Aorta (tissue), 5 donors: ENCODE results near the gene AKNA. TPM values are rescaled to one million over a fixed set of nuclear protein-coding genes. Genes with fewer than 3 reads are reported as not detected.

ENCODE experiments used
- ATAC-seq: fragments of 200-7000 bp; cut with Tn5 transposase; one replicate; pipeline ENCODE4 v1.9.1; 2022; ENCODE audit warnings: moderate library complexity; ENCODE audit not compliant: low FRiP score
- DNase-seq, 2 donors: peaks; one replicate each; pipeline ENCODE4 v3.0.0-alpha.2; 2020
- H3K27ac ChIP-seq, 2 donors: one replicate each; pipeline ENCODE4 v1.5.1; 2013; ENCODE audit warnings: low read length in 2 of 2, mild to moderate bottlenecking in 2 of 2, moderate library complexity in 2 of 2, control low read depth in 1 of 2, inconsistent platforms in 1 of 2, low read depth in 1 of 2
- H3K27me3 ChIP-seq, 2 donors: one replicate each; pipeline ENCODE4 v1.6.1; 2013; ENCODE audit warnings: control low read depth in 1 of 2, low read length in 1 of 2, mild to moderate bottlenecking in 1 of 2, moderate library complexity in 1 of 2; ENCODE audit not compliant: insufficient read depth in 2 of 2, control insufficient read depth in 1 of 2
- H3K36me3 ChIP-seq, 2 donors: one replicate each; pipeline ENCODE4 v1.6.1; 2013; ENCODE audit warnings: control low read depth in 1 of 2, low read length in 1 of 2, mild to moderate bottlenecking in 1 of 2; ENCODE audit not compliant: insufficient read depth in 2 of 2, control insufficient read depth in 1 of 2
- H3K4me1 ChIP-seq, 2 donors: one replicate each; pipeline ENCODE4 v1.6.1; 2013; ENCODE audit warnings: low read length in 2 of 2, control low read depth in 1 of 2, mild to moderate bottlenecking in 1 of 2, moderate library complexity in 1 of 2; ENCODE audit not compliant: insufficient read depth in 2 of 2, control insufficient read depth in 1 of 2
- H3K4me3 ChIP-seq, 2 donors: one replicate each; pipeline ENCODE4 v1.5.1; 2013; ENCODE audit warnings: low read length in 2 of 2, control low read depth in 1 of 2, mild to moderate bottlenecking in 1 of 2
- H3K9me3 ChIP-seq: one replicate; pipeline ENCODE4 v1.6.1; 2013; ENCODE audit warnings: mild to moderate bottlenecking, low read length; ENCODE audit not compliant: control insufficient read depth
- WGBS, 2 donors: extraction: QIAGEN DNeasy Blood & Tissue Kit; methylation state at CpG; one replicate each; pipeline ENCODE4 v1.1.7; 2013; 5-methylcytosine and 5-hydroxymethylcytosine counted together
- intact Hi-C, 2 donors: fragments of 100-400 bp; cut with DNase I; formaldehyde crosslinking; loops; one replicate each; pipeline versions ENCODE4 v1.14.2 to v1.15.0; 2022
- polyA plus RNA-seq, 2 donors: library from polyadenylated mRNA; stranded (reverse); fragments of 200-250 nt; gene quantifications; one replicate each; pipeline ENCODE4 v1.2.3, GENCODE V29; 2013
- total RNA-seq, 2 donors: library from RNA; stranded (reverse); fragmentation: NEBNext Ultra II Directional; extraction: Animal tissue kit (Norgen Biotek cat#: 25700); gene quantifications; one replicate each; pipeline ENCODE4 v1.2.1, GENCODE V29; 2021
- donor health status: healthy with polysubstance abuse.
- donor health status: Bipolar disorder and iron deficiency.
- donor health status: DM: no; HTN: no; CAD: no.
- donor health status: DM: no; HTN: no; CAD: no.
- donor health status: DM: yes; HTN: yes; CAD: no.

The AKNA gene
- total and polyA plus RNA-seq, 4 donors: 11.9 to 56.0 (median 32.0) TPM

- no peak for DNase-seq
- intact Hi-C loops: no loop called here
- no peaks in the 10 kb centered on the region for H3K27me3 ChIP-seq
- H3K9me3 ChIP-seq: no peaks in the 10 kb centered on the region
- H3K4me3 ChIP-seq: no peak overlapping the region
- no peaks in the 10 kb centered on the region for H3K36me3 ChIP-seq
- no peak for ATAC-seq
- no peak overlapping the region for H3K27ac ChIP-seq
- WGBS, 2 donors: 93% methylated on average over 8 of the region's 8 CpGs
- H3K4me1 ChIP-seq: no peaks in the 10 kb centered on the region
Observed at GRCh38 chr9:114410910-114411309, 23.1 kb upstream of the AKNA start.

GRCh38 chr9:114409842-114410241 lies 22.1 kb upstream of the AKNA start:
- Histone ChIP-seq H3K9me3 (no peaks in the 10 kb centered on the region), H3K27ac (no peak overlapping the region), H3K4me3 (no peak overlapping the region), H3K27me3 (no peaks in the 10 kb centered on the region), H3K36me3 (no peaks in the 10 kb centered on the region), H3K4me1 (no peaks in the 10 kb centered on the region)
- intact Hi-C loops: loop anchor here (5.0 to 10.0 kb wide), 2 partner anchors 175 to 607 kb away; partner anchors contain the start of gene ATP6V1G1 (in 1 of the 2)
- DNase-seq (no peak), ATAC-seq (no peak)
- WGBS, 2 donors: 68 to 74% methylated on average over 5 of the region's 5 CpGs

- no peak overlapping the region for H3K27ac ChIP-seq
- no peak for ATAC-seq
Observed at GRCh38 chr9:114409103-114409780, 21.5 kb upstream of the AKNA start.

GRCh38 chr9:114408645-114409044 lies 20.9 kb upstream of the AKNA start:
- no peak overlapping the region for H3K27ac ChIP-seq
- H3K27me3 ChIP-seq: no peaks in the 10 kb centered on the region
- H3K36me3 ChIP-seq: no peaks in the 10 kb centered on the region
- no peak for DNase-seq
- ATAC-seq: no peak
- H3K4me1 ChIP-seq: no peaks in the 10 kb centered on the region
- intact Hi-C loops: loop anchor here (5.0 to 10.0 kb wide), 2 partner anchors 176 to 609 kb away; partner anchors contain the start of gene ATP6V1G1 (in 1 of the 2)
- H3K4me3 ChIP-seq: no peak overlapping the region
- WGBS, 2 donors: 86 to 89% methylated on average over 7 of the region's 7 CpGs
- no peaks in the 10 kb centered on the region for H3K9me3 ChIP-seq

More at GRCh38 chr9:114409103-114409780, 21.5 kb upstream of the AKNA start:
- intact Hi-C loops: loop anchor here (5.0 to 10.0 kb wide), 2 partner anchors 176 to 608 kb away; partner anchors contain the start of gene ATP6V1G1 (in 1 of the 2)
- Histone ChIP-seq H3K9me3 (no peaks in the 10 kb centered on the region), H3K4me3 (no peak overlapping the region), H3K4me1 (no peaks in the 10 kb centered on the region), H3K36me3 (no peaks in the 10 kb centered on the region), H3K27me3 (no peaks in the 10 kb centered on the region)
- no peak for DNase-seq
- 79 to 80% methylated on average over 11 of the region's 11 CpGs for WGBS, 2 donors

GRCh38 chr9:114407889-114408288 lies 20.1 kb upstream of the AKNA start:
- no peaks in the 10 kb centered on the region for H3K36me3 ChIP-seq
- no peaks in the 10 kb centered on the region for H3K9me3 ChIP-seq
- H3K27me3 ChIP-seq: no peaks in the 10 kb centered on the region
- no peak overlapping the region for H3K4me3 ChIP-seq
- DNase-seq (no peak), ATAC-seq (no peak)
- intact Hi-C loops: loop anchor here (2.0 to 10.0 kb wide), 3 partner anchors 177 to 609 kb away; partner anchors contain the start of gene ATP6V1G1 (in 1 of the 2)
- 85 to 90% methylated on average over 5 of the region's 5 CpGs for whole genome bisulfite sequencing, 2 donors
- H3K4me1 ChIP-seq: no peaks in the 10 kb centered on the region
- H3K27ac ChIP-seq: no peak overlapping the region

GRCh38 chr9:114406441-114406840 lies 18.7 kb upstream of the AKNA start:
- intact Hi-C loops: loop anchor here (2.0 to 10.0 kb wide), 3 partner anchors 178 to 611 kb away; partner anchors contain the start of gene ATP6V1G1 (in 1 of the 2)
- H3K27me3 ChIP-seq: no peaks in the 10 kb centered on the region
- no peak overlapping the region for H3K4me3 ChIP-seq
- H3K27ac ChIP-seq: no peak overlapping the region
- no peak for DNase-seq
- no peaks in the 10 kb centered on the region for H3K4me1 ChIP-seq
- 94% methylated on average over 13 of the region's 13 CpGs for WGBS, 2 donors
- ATAC-seq: no peak
- H3K36me3 ChIP-seq: no peaks in the 10 kb centered on the region
- H3K9me3 ChIP-seq: no peaks in the 10 kb centered on the region

GRCh38 chr9:114405294-114406034 lies 17.7 kb upstream of the AKNA start:
- intact Hi-C loops: loop anchor here (1.0 to 10.0 kb wide), 4 partner anchors 179 to 612 kb away; partner anchors contain the start of gene ATP6V1G1 (in 1 of the 2)
- no peaks in the 10 kb centered on the region for H3K4me1 ChIP-seq

GRCh38 chr9:114404531-114404930 lies 16.7 kb upstream of the AKNA start:
- ATAC-seq (no peak), DNase-seq (no peak)
- H3K4me1 ChIP-seq: no peaks in the 10 kb centered on the region
- H3K9me3 ChIP-seq: no peaks in the 10 kb centered on the region
- H3K4me3 ChIP-seq: no peak overlapping the region
- no peak overlapping the region for H3K27ac ChIP-seq
- WGBS, 2 donors: 86 to 88% methylated on average over 2 of the region's 2 CpGs
- no peaks in the 10 kb centered on the region for H3K27me3 ChIP-seq
- no peaks in the 10 kb centered on the region for H3K36me3 ChIP-seq
- intact Hi-C loops: loop anchor here in 1 of 2 donors (5.0 to 10.0 kb wide), 2 partner anchors 180 to 613 kb away; partner anchors contain the start of gene ATP6V1G1

More at GRCh38 chr9:114405294-114406034, 17.7 kb upstream of the AKNA start:
- no peak overlapping the region for H3K27ac ChIP-seq
- WGBS, 2 donors: 21 to 23% methylated on average over 15 of the region's 15 CpGs
- no peaks in the 10 kb centered on the region for H3K36me3 ChIP-seq
- no peaks in the 10 kb centered on the region for H3K9me3 ChIP-seq
- H3K27me3 ChIP-seq: no peaks in the 10 kb centered on the region
- H3K4me3 ChIP-seq: no peak overlapping the region
- DNase-seq (peak; percentile 85 to 87), ATAC-seq (peak; percentile 91)
